Effector memory CD4-positive, alpha-beta T cell (primary cell): Measurements from ENCODE around the gene SHROOM2.
"Not testable (repeated sequence)": the region's sequence is repeated elsewhere in the genome, so short reads cannot be mapped to it uniquely, and the experiment has no call there.

ENCODE experiments used
- DNase-seq, 3 donors: peaks; one replicate each; pipeline ENCODE4 v3.0.0-alpha.2; 2020
- H3K27ac ChIP-seq: 2 replicates; pipeline ENCODE4 v1.7.0; 2013; ENCODE audit warnings: mild to moderate bottlenecking, low read length, moderate library complexity; ENCODE audit not compliant: insufficient read depth, poor library complexity, severe bottlenecking
- H3K27me3 ChIP-seq: replicated peaks from 2 replicates; pipeline ENCODE4 v1.7.0; 2013; ENCODE audit warnings: mild to moderate bottlenecking, low read length; ENCODE audit not compliant: insufficient read depth, control insufficient read depth, poor library complexity, severe bottlenecking
- H3K36me3 ChIP-seq: 2 replicates; pipeline ENCODE4 v1.7.0; 2013; ENCODE audit warnings: mild to moderate bottlenecking, low read length, moderate library complexity; ENCODE audit not compliant: control insufficient read depth, insufficient read depth
- H3K4me1 ChIP-seq: 2 replicates; pipeline ENCODE4 v1.7.0; 2013; ENCODE audit warnings: low read length, mild to moderate bottlenecking; ENCODE audit not compliant: control insufficient read depth, insufficient read depth, poor library complexity, severe bottlenecking
- H3K4me3 ChIP-seq: 2 replicates; pipeline ENCODE4 v1.7.0; 2013; ENCODE audit warnings: low read length, low read depth, mild to moderate bottlenecking; ENCODE audit not compliant: insufficient read depth, poor library complexity, severe bottlenecking
- H3K9me3 ChIP-seq: 2 replicates; pipeline ENCODE4 v1.7.0; 2013; ENCODE audit warnings: mild to moderate bottlenecking, low read length, moderate library complexity; ENCODE audit not compliant: control insufficient read depth

Gene SHROOM2

DNA sequence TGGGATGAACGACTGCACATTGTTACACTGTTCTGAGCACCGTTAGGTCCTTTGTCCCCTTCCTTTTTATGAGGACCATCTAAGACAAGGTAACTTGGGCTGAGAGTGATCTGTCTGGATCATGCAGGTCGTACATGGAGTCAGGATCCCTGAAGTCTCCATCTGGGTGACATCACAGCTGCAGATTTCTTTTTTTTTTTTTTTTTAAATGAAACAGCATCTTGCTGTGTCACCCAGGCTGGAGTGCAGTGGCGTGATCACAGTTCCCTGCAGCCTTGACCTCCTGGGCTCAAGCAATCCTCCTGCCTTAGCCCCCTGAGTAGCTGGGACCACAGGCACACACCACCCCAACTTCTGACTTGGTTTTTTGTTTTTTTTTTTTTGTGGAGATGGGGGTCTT, 16.5 kb downstream of the SHROOM2 start:
- DNase-seq = no peak
- Histone ChIP-seq H3K9me3 (no peaks in the 10 kb centered on the region), H3K27me3 (no peaks in the 10 kb centered on the region), H3K36me3 (no peaks in the 10 kb centered on the region), H3K4me3 (no peak overlapping the region), H3K4me1 (no peaks in the 10 kb centered on the region), H3K27ac (no peak overlapping the region)

GRCh38 chrX:9804444-9804843, 18.2 kb downstream of the SHROOM2 start:
- H3K36me3 ChIP-seq = no peaks in the 10 kb centered on the region
- no peak for DNase-seq
- H3K27me3 ChIP-seq = no peaks in the 10 kb centered on the region
- no peaks in the 10 kb centered on the region for H3K9me3 ChIP-seq
- no peaks in the 10 kb centered on the region for H3K4me1 ChIP-seq
- H3K4me3 ChIP-seq = no peak overlapping the region
- no peak overlapping the region for H3K27ac ChIP-seq

GRCh38 chrX:9805956-9806355, 19.7 kb downstream of the SHROOM2 start:
- Histone ChIP-seq H3K36me3 (no peaks in the 10 kb centered on the region), H3K27me3 (no peaks in the 10 kb centered on the region), H3K27ac (no peak overlapping the region), H3K4me3 (no peak overlapping the region), H3K4me1 (no peaks in the 10 kb centered on the region), H3K9me3 (no peaks in the 10 kb centered on the region)
- DNase-seq = no peak

GRCh38 chrX:9807355-9808182, 21.3 kb downstream of the SHROOM2 start:
- no peak overlapping the region for H3K27ac ChIP-seq
- no peak for DNase-seq
- H3K4me1 ChIP-seq = no peaks in the 10 kb centered on the region
- no peaks in the 10 kb centered on the region for H3K9me3 ChIP-seq
- H3K36me3 ChIP-seq = no peaks in the 10 kb centered on the region
- no peak overlapping the region for H3K4me3 ChIP-seq
- no peaks in the 10 kb centered on the region for H3K27me3 ChIP-seq

DNA sequence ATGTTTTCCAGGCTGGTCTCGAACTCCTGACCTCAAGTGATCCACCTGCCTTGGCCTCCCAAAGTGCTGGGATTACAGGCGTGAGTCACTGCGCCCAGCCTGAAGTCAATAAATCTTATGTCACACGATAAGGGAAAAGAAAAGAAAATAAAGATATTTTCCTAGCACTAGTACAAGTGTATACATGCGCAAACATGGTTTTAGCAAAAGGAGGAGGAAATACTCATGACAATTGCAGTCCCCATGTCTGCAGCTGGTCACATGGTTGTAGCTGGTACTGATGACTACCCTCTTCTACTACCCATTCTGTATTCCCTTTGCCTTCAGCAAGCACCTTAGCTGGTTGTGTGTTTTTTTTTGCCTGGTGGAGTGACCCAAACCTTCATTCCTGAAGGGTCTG, 23.6 kb downstream of the SHROOM2 start:
- not testable (repeated sequence) for H3K27ac ChIP-seq, H3K4me1 ChIP-seq, H3K36me3 ChIP-seq, H3K9me3 ChIP-seq, H3K4me3 ChIP-seq, H3K27me3 ChIP-seq, DNase-seq

- H3K27ac ChIP-seq, H3K27me3 ChIP-seq, H3K36me3 ChIP-seq, H3K4me1 ChIP-seq, H3K9me3 ChIP-seq, DNase-seq, H3K4me3 ChIP-seq: not testable (repeated sequence)
Measured at GRCh38 chrX:9811086-9811485, 24.9 kb downstream of the SHROOM2 start.

DNA sequence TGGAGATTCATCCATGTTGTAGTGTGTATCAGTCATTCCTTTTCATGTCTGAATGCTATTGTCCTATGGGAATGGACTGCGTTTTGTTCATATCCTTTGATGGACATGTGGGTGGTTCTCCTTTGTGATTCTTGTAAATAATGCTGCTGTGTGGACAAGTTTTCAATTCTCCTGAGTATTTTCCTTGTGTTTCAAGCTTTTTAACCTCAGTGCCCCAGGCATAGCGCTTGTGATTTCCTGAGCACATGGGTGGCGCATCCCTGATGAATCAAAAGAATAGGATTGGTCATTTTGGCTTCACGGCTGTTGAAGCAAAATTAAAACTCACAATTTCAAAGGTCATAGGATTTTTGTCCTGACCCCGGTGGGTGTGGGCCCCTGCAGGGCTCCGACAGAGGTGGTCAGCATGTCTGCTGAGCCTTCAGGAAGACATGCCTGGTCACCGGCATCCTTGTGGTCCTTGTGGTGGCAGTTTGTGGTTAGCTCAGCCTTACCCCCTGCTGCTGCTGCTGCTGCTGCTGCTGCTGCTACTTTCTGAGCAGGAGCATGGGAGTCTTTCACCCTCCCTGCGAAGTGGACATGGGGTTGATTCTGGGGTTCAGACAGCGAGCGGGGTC, 30.0 kb downstream of the SHROOM2 start:
- no peak overlapping the region for H3K27ac ChIP-seq

GRCh38 chrX:9821572-9821971, 35.3 kb downstream of the SHROOM2 start:
- no peaks in the 10 kb centered on the region for H3K4me1 ChIP-seq
- no peak overlapping the region for H3K4me3 ChIP-seq

More for the DNA sequence above, 30.0 kb downstream of the SHROOM2 start:
- no peaks in the 10 kb centered on the region for H3K4me1 ChIP-seq
- H3K4me3 ChIP-seq = no peak overlapping the region
- no peaks in the 10 kb centered on the region for H3K36me3 ChIP-seq
- no peaks in the 10 kb centered on the region for H3K27me3 ChIP-seq
- no peak for DNase-seq
- H3K9me3 ChIP-seq = no peaks in the 10 kb centered on the region

DNA sequence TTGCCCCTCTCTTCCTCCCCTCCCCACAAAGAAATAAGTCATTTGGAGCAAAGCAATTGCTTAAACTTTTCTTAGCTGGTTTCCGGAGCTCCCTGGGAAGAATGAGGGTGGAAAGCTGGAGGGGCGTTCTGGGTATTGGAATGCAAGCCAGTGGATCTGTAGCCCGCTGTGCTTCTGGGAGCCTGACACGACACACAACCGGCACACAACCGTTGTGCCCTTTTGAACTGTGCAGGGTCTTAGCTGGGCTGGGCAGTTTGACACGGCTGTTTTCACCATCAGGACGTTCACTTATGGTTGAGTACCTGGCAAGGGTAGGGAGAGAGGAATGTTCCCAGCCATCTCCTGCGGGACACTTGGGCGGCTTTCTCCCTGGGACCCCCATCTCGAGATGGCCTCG, 38.3 kb downstream of the SHROOM2 start:
- Histone ChIP-seq H3K9me3 (no peaks in the 10 kb centered on the region), H3K36me3 (no peaks in the 10 kb centered on the region), H3K4me1 (no peaks in the 10 kb centered on the region), H3K4me3 (no peak overlapping the region), H3K27me3 (no peaks in the 10 kb centered on the region), H3K27ac (no peak overlapping the region)
- DNase-seq = no peak

More at GRCh38 chrX:9821572-9821971, 35.3 kb downstream of the SHROOM2 start:
- no peak for DNase-seq
- no peaks in the 10 kb centered on the region for H3K9me3 ChIP-seq
- H3K36me3 ChIP-seq = no peaks in the 10 kb centered on the region
- H3K27ac ChIP-seq = no peak overlapping the region
- H3K27me3 ChIP-seq = no peaks in the 10 kb centered on the region

- H3K27me3 ChIP-seq = no peaks in the 10 kb centered on the region
- H3K9me3 ChIP-seq = no peaks in the 10 kb centered on the region
- no peak overlapping the region for H3K4me3 ChIP-seq
- H3K27ac ChIP-seq = no peak overlapping the region
- H3K36me3 ChIP-seq = no peaks in the 10 kb centered on the region
- DNase-seq = no peak
- H3K4me1 ChIP-seq = no peaks in the 10 kb centered on the region
Measured at GRCh38 chrX:9825129-9825790, 39.0 kb downstream of the SHROOM2 start.
